Peyer's patch (tissue), 4 donors: ENCODE data around the gene GFOD2.

ENCODE experiments used
- POLR2A ChIP-seq, 2 donors: fragments of 450-650 bp; IDR thresholded peaks; one replicate each; pipeline ENCODE4 v1.5.1; 2017; ENCODE audit warnings: antibody characterized with exemption in 2 of 2, mild to moderate bottlenecking in 2 of 2, moderate library complexity in 2 of 2
- TF ChIP-seq, protein P1 (sequence below), 6 experiments: fragments of 450-650 bp in 4 of 6; fragments of 200-600 bp in 2 of 6; sonication (generic) in 1 of 6; IDR thresholded peaks; one replicate each; pipeline ENCODE4 v1.5.1; 2017 to 2019; ENCODE audit warnings: antibody characterized with exemption in 6 of 6, mild to moderate bottlenecking in 3 of 6, moderate library complexity in 1 of 6

DNA sequence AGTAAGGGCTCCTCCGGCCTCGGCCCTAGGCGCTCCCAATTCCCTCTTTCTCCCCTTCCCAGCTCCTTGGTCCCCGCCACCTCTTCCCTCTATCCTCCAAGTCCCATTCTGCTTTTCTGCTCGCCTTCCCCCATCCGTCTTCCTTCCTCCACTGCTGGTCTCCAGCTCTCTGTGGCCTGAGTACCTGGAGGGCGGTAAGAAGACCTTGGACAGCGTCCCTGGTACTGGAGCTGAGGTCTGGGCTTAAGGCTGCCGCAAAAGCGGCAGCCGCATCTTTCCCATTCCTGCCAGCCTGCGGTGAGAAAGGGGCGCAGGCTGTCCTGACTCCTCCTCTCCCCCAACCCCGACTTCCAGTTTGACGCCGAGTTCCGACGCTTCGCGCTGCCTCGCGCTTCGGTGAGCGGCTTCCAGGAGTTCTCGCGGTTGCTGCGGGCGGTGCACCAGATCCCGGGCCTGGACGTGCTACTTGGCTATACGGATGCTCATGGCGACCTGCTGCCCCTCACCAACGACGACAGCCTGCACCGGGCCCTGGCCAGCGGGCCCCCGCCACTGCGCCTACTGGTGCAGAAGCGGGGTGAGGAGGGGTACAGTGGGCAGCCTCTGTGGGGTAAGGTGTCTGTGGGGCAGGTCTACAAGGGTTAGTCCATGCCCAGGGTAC is 57.9 kb downstream of the GFOD2 start:
- TF ChIP-seq, protein P1, sequence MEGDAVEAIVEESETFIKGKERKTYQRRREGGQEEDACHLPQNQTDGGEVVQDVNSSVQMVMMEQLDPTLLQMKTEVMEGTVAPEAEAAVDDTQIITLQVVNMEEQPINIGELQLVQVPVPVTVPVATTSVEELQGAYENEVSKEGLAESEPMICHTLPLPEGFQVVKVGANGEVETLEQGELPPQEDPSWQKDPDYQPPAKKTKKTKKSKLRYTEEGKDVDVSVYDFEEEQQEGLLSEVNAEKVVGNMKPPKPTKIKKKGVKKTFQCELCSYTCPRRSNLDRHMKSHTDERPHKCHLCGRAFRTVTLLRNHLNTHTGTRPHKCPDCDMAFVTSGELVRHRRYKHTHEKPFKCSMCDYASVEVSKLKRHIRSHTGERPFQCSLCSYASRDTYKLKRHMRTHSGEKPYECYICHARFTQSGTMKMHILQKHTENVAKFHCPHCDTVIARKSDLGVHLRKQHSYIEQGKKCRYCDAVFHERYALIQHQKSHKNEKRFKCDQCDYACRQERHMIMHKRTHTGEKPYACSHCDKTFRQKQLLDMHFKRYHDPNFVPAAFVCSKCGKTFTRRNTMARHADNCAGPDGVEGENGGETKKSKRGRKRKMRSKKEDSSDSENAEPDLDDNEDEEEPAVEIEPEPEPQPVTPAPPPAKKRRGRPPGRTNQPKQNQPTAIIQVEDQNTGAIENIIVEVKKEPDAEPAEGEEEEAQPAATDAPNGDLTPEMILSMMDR (IDR thresholded peaks at IDR 0.05): no peak
- TF ChIP-seq POLR2A (IDR thresholded peaks at IDR 0.05): no peak
